GM19452 (cell line): ENCODE data around the gene CCNT1.
"Not testable (repeated sequence)": the region's sequence is repeated elsewhere in the genome, so short reads cannot be mapped to it uniquely, and the experiment has no call there.

Source experiments
- ATAC-seq: cut with Tn5 transposase; IDR thresholded peaks from one replicate; pipeline ENCODE4 v1.9.1; 2021; ENCODE audit not compliant: unreplicated experiment

Gene CCNT1

GRCh38 chr12:48716493-48717251 lies at the start of gene CCNT1:
TSS of gene CCNT1 (minus strand) at chr12:48716707. CDS start at chr12:48716675, 32 bp downstream.
- ATAC-seq = peak; percentile 99

DNA sequence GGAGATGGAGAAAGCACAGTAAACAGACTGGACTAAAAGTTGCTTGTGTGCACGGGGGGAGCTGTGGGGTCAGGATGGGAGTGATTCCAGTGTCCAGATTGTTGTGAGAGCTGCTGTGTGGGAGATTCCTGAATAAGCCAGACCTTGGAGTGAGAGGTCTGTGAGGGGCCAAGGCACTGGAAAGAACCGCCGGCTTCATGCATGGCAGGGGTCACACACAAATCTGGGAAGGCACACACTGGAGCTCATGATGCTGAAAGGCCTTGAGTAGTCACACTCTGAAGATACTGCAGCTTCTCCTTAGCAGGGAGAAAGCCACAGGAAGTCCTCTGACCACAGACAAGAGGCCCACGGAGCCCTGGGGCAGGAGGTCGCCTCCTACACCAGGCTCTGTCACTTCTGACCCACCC lies 49.3 kb upstream of the CCNT1 start:
- no peak for ATAC-seq

GRCh38 chr12:48764521-48764920 lies 48.0 kb upstream of the CCNT1 start:
- no peak for ATAC-seq

- ATAC-seq = no peak
Observed at GRCh38 chr12:48758737-48759136, 42.2 kb upstream of the CCNT1 start.

GRCh38 chr12:48758186-48758585 lies 41.7 kb upstream of the CCNT1 start:
- ATAC-seq = no peak

DNA sequence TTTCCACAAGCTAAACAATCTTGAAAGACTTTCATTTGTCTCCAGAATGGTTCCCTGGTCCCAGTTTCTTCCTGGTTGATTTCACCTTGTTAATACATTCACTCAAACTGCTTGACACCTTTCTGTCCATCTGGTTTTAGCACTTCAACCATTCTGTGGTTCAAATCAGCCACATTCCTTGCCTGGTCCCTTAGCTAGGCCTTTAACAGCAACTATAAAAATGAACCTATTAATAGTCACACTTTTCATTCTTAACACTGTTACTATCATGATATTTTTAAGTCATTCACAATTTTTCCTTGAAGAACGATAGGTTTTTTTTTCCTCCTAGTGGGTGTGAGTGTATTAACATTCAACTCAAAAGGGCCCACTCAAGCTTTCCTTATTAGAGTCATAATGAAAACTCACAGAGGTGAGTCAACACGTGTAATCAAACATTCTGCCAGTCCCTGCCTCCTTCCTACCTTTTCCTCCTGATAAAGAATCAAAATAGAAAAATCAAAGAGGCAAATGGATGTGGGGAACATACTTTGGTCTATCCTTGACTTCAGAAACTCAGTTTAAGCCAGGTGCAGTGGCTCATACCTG lies 34.4 kb upstream of the CCNT1 start:
- ATAC-seq = no peak

DNA sequence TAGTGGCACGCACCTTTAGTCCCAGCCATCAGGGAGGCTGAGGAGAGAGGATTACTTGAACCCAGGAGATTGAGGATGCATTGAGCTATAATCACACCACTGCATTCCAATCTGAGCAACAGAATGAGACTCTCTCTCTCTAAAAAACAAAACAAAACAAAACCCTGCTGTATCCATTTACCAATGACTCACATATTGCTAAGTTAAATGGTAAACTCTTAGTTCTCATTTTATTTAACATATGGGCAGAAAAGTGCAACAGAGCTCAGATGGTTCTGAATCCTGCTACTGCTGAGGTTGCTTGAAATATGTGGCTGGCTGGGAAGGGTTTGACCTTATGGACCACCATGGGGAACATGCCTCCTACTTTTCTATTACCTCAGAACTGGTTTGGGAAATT lies 33.7 kb upstream of the CCNT1 start:
- no peak for ATAC-seq

DNA sequence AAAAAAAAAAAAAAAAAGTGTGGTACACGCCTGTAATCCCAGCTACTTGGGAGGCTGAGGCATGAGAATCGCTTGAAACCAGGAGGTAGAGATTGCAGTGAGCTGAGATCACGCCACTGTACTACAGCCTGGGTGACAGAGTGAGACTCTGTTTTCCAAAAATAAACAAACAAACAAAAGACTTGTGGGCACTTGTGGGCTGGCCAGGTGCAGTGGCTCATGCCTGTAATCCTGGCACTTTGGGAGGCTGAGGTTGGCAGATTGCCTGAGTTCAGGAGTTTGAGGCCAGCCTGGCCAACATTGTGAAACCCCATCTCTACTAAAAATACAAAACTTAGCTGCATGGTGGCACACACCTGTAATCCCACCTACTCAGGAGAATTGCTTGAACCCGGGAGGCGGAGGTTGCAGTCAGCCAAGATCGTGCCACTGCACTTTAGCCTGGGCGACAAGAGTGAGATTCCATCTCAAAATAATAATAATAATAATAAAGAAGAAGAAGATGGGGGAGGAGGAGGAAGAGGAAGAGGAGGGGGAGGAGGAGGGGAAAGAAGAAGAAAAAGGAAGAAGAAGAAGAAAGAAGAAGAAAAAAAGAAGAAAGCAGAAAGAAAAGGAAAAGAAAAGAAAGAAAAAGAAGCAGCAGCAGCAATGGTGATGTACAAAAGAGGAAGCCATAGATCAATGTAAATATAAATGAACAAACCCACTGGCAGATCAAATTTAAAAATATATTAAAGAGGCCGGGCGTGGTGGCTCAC lies 27.9 kb upstream of the CCNT1 start:
- no peak for ATAC-seq

DNA sequence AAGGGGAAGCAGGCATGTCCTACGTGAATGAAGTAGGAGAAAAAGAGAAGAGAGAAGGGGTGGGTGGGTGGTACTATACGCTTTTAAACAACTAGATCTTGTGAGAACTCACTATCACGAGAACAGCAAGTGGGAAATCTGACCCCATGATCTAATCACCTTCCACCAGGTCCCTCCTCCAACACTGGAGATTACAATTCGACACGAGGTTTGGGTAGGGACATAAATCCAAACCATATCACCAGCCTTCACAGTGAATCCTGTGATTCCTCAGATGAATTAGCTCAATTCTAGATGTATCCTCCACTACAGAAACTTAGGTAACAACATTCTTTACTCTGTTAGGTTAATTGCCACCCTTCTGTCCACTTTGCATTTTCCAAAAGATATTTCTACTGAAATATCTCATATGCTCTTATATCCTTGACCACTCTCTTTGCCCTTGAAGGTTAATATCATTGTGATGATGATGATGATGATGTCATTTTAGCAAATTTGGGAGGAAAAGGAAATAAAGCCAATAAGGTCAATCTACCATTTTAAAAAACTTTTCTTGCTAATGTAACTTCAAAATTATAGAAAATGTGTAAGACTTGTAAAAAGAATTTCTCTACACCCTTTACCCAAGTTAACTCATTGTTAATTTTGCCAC lies 23.2 kb upstream of the CCNT1 start:
- ATAC-seq = no peak

- no peak for ATAC-seq
Observed at GRCh38 chr12:48736456-48736855, 19.9 kb upstream of the CCNT1 start.

DNA sequence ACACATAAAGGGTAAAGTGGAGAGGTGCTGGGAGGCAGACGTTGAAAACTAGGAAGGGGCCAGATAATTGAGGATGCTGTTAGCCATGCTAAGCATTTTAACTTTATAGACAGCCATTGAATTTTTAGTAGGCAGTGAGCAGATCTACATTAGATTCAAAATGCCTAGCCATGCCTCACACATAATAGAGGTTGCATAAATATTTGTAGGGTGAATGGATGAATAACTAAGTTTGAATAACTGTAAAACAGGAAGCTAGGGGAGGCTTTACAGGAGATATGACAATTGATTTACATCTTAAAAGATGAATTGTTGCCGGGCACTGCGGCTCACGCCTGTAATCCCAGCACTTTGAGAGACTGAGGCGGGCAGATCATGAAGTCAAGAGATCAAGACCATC lies 12.3 kb upstream of the CCNT1 start:
- no peak for ATAC-seq

DNA sequence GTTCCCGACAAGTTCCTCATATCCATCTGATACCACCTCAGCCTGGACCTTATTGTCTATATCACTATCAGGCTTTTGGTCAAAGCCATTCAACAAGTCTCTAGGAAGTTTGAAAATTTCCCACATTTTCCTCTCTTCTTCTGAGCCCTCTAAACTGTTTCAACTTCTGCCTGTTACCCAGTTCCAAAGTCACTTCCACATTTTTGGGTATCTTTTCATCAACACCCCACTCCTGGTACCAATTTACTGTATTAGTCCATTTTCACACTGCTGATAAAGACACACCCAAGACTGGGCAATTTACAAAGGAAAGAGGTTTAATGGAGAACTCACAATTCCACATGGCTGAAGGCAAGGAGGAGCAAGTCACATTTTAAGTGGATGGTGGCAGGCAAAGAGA lies 4.2 kb upstream of the CCNT1 start:
- ATAC-seq = not testable (repeated sequence)

- ATAC-seq = not testable (repeated sequence)
Observed at GRCh38 chr12:48720171-48720570, 3.7 kb upstream of the CCNT1 start.

- not testable (repeated sequence) for ATAC-seq
Observed at GRCh38 chr12:48719002-48719401, 2.5 kb upstream of the CCNT1 start.

DNA sequence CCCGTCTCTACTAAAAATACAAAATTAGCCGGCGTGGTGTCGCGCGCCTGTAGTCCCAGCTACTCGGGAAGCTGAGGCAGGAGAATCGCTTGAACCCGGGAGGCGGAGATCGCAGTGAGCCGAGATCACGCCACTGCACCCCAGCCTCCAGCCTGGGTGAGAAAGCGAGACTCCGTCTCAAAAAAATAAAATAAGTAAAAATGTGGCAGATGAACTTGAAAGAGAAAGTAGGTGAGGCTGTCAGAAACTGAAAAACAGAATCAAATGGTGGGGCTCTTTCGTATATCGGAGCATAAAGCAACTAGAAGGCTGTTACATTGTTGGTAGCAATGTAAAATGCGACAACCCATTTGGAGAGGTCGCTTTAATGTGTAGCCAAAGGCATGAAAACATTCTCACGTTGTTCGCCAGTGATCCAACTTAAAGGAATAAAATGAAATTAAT lies 767 bp upstream of the CCNT1 start:
- no peak for ATAC-seq

GRCh38 chr12:48716168-48716492 lies 377 bp downstream of the CCNT1 start:
- peak; percentile 28 for ATAC-seq

GRCh38 chr12:48712209-48712608 lies 4.3 kb downstream of the CCNT1 start:
- ATAC-seq = no peak

DNA sequence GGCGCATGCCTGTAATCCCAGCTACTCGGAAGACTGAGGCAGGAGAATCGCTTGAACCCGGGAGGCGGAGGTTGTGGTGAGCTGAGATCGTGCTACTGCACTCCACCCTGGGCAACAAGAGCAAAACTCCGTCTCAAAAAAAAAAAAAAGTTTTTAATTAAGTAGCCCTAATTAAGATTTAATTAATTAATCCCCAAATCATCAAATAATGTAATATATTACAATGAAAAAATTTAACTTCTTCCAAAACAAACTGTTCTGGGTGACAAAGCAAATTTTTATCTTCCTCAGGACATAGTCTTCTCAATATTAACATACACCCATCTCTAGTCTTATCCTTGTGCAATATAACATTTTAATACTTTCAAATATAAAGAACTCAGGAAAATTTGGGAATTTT lies 17.7 kb downstream of the CCNT1 start:
- ATAC-seq = not testable (repeated sequence)

DNA sequence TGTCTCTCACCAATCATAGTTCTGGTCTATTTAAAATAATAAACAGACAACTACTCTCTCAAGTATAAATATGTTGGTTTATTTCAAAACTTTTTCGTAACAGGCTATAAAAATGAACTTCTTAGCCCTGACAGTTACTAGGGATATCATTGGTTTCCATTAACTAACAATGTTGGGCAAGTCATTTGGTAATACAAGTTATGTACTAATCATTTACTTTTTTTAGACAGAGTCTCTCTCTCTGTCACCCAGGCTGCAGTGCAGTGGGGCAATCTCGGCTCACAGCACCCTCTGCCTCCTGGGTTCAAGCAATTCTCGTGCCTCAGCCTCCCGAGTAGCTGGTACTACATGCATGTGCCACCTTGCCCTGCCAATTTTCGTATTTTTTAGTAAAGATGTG lies 19.9 kb downstream of the CCNT1 start:
- ATAC-seq = no peak

DNA sequence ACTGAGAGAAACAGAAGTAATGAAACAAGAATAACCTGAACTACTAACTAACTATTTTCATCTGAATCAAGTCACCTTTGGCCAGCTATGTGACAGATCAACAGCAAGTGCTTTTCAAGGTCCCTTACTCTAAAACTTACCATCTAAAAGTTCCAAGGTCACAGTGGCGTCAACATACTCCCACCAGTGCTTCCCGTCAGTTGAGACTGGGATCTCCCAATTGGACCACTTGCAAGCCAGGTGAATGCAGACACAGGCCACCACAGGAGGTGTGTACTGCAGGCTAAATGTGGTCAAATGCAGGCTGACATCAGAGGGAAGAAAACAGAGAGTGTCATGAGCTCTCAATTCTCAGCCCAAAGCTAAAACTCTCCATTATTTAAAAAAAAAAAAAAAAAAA lies 20.6 kb downstream of the CCNT1 start:
- ATAC-seq = no peak

DNA sequence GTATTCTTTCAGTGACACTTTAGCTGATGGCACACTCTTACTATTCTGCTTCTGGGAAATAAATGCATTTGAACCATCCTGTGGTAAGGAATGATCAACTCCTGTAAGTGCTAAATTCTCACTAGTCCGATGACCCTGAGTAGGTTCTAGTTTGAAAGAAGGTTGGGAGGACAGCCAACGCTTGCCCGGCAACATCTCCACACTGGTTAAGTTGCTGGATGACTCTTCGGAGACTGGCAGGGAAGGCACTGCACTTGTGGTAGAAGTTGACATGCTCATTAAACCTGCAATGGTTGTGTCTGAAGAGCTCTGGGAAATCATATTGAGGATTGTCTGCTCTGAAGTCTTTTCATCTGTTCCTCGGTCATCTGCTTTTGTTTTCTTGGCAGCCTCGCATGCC lies 22.5 kb downstream of the CCNT1 start:
- ATAC-seq = no peak

GRCh38 chr12:48693572-48693971 lies 22.9 kb downstream of the CCNT1 start:
- ATAC-seq = no peak
